AG10803 (cell line): Measurements from ENCODE around the gene RPTN.
A peak's percentile ranks its signal among the peaks of the same experiment; 100 is the strongest.

ENCODE experiments used
- DNase-seq: peaks from one replicate; pipeline ENCODE4 v3.0.0; 2010; ENCODE audit warnings: low read depth
- H3K4me3 ChIP-seq: 2 replicates; pipeline ENCODE4 v1.5.1; 2011; ENCODE audit warnings: mild to moderate bottlenecking, low read length, control low read depth
- CTCF ChIP-seq: conservative IDR thresholded peaks from 2 replicates; pipeline ENCODE4 v1.5.1; 2011; ENCODE audit warnings: mild to moderate bottlenecking, low read length, control low read depth, inconsistent platforms

The RPTN gene

GRCh38 chr1:152165286-152166077, 6.5 kb upstream of the RPTN start:
- H3K4me3 ChIP-seq: no peak overlapping the region
- no peak for TF ChIP-seq CTCF
- DNase-seq: no peak

- no peak for DNase-seq
- H3K4me3 ChIP-seq: no peak overlapping the region
- TF ChIP-seq CTCF: no peak
Observed at GRCh38 chr1:152164517-152165136, 5.6 kb upstream of the RPTN start.

- peak; percentile 34 for TF ChIP-seq CTCF
- DNase-seq: peak; percentile 97
- H3K4me3 ChIP-seq: no peak overlapping the region
Observed at GRCh38 chr1:152162792-152163463, 3.9 kb upstream of the RPTN start.

GRCh38 chr1:152160576-152160975, 1.5 kb upstream of the RPTN start:
- no peak for TF ChIP-seq CTCF
- no peak for DNase-seq
- no peak overlapping the region for H3K4me3 ChIP-seq

GRCh38 chr1:152153996-152154395, 5.0 kb downstream of the RPTN start:
- TF ChIP-seq CTCF: no peak
- no peak overlapping the region for H3K4me3 ChIP-seq
- no peak for DNase-seq

- DNase-seq: peak; percentile 23
- no peak for TF ChIP-seq CTCF
- no peak overlapping the region for H3K4me3 ChIP-seq
Observed at GRCh38 chr1:152151646-152152045, 7.4 kb downstream of the RPTN start.
